ENCODE results near the gene AUH.
A peak's percentile ranks its signal among the peaks of the same experiment; 100 is the strongest.
"Not testable (repeated sequence)": the region's sequence is repeated elsewhere in the genome, so short reads cannot be mapped to it uniquely, and the experiment has no call there.

AUH gene

GRCh38 chr9:91383577-91383976 is 21.9 kb upstream of the AUH start:
- ChIA-PET CTCF (interaction anchor here (2.1 kb wide), 1 partner anchor 469 kb away, joined by 4 read pairs; no protein-coding TSS in a partner anchor), POLR2A (no interaction called here)
- TF ChIP-seq CTCF (IDR thresholded peaks at IDR 0.05; ENCODE audit: insufficient read depth, low read length, missing control alignments) = no peak
- no peak overlapping the region for H3K4me3 ChIP-seq (ENCODE audit: low read depth, low read length)
- no peak for DNase-seq (ENCODE audit: low read depth, low spot score)

- ChIA-PET CTCF (interaction anchor here (0.5 to 2.1 kb wide), 3 partner anchors 20 to 468 kb away, joined by 3 to 4 read pairs (median 3); no protein-coding TSS in a partner anchor), POLR2A (no interaction called here)
- TF ChIP-seq CTCF (IDR thresholded peaks at IDR 0.05; ENCODE audit: insufficient read depth, low read length, missing control alignments) = no peak
- DNase-seq (ENCODE audit: low read depth, low spot score) = no peak
- H3K4me3 ChIP-seq (ENCODE audit: low read depth, low read length) = no peak overlapping the region
Observed at GRCh38 chr9:91382298-91382697, 20.6 kb upstream of the AUH start.

- DNase-seq (ENCODE audit: low read depth, low spot score) = no peak
- TF ChIP-seq CTCF (IDR thresholded peaks at IDR 0.05; ENCODE audit: insufficient read depth, low read length, missing control alignments) = no peak
- ChIA-PET POLR2A (interaction anchor here (1.2 kb wide), 1 partner anchor 187 kb away, joined by 3 read pairs; no protein-coding TSS in a partner anchor), CTCF (no interaction called here)
- no peak overlapping the region for H3K4me3 ChIP-seq (ENCODE audit: low read depth, low read length)
Observed at GRCh38 chr9:91379426-91379825, 17.7 kb upstream of the AUH start.

- CTCF ChIA-PET = no interaction called here
- POLR2A ChIA-PET = interaction anchor here (1.2 kb wide), 1 partner anchor 186 kb away, joined by 3 read pairs; no protein-coding TSS in a partner anchor
- TF ChIP-seq CTCF (IDR thresholded peaks at IDR 0.05; ENCODE audit: insufficient read depth, low read length, missing control alignments) = no peak
- peak; percentile 33 for DNase-seq (ENCODE audit: low read depth, low spot score)
- no peak overlapping the region for H3K4me3 ChIP-seq (ENCODE audit: low read depth, low read length)
Observed at GRCh38 chr9:91378695-91379127, 17.0 kb upstream of the AUH start.

GRCh38 chr9:91378054-91378453 is 16.3 kb upstream of the AUH start:
- POLR2A ChIA-PET; DNase-seq (ENCODE audit: low read depth, low spot score); CTCF ChIA-PET; H3K4me3 ChIP-seq (ENCODE audit: low read depth, low read length): not testable (repeated sequence)

- CTCF ChIA-PET = no interaction called here
Observed at GRCh38 chr9:91376239-91376638, 14.5 kb upstream of the AUH start.

More at GRCh38 chr9:91376239-91376638, 14.5 kb upstream of the AUH start:
- POLR2A ChIA-PET = no interaction called here
- no peak overlapping the region for H3K4me3 ChIP-seq (ENCODE audit: low read depth, low read length)
- TF ChIP-seq CTCF (IDR thresholded peaks at IDR 0.05; ENCODE audit: insufficient read depth, low read length, missing control alignments) = no peak
- no peak for DNase-seq (ENCODE audit: low read depth, low spot score)

All from AG04449 (cell line).